Fibroblast of peridontal ligament (primary cell): ENCODE results near the gene AIFM3.

Source experiments
- DNase-seq: peaks from one replicate; pipeline ENCODE4 v3.0.0-alpha.2; 2010; ENCODE audit errors: extremely low read depth

Gene AIFM3

DNA sequence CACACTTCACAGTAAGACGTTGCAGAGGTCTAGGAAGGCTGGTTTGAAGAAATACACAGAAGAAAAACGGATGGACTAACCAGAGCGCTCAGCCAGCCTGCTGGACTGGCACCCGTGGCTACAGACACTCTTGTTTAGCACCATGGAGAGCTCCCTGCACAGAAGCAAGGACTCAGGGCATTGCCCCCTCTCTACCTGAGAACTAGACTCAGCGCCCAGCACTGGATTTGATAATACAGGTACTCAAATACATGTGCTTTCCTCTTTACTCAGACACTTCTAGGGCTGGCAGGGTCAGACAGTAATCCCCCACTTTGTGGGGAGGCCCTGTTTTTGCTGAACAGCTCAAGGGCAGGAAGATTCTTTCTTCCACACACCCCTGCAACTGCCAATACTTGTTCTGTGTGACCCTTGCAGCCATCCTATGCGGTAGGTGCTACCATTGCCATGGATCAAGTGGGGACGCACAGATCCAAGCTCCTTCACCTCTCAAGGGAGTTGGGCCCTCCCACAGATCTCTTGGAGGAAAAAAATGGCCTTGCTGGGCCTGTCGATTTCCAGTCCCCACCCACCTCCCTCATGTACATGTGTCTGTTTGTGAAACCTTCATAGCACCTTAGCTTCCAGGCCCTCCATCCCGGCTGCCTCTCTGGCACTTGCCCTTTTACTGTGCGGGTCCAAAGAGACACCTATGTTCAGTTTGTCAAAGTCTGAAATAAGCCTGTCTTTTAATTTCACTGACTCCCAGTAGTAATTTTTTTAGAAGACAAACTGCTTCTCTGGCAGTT lies 42.8 kb downstream of the AIFM3 start:
- peak; percentile 57 for DNase-seq

DNA sequence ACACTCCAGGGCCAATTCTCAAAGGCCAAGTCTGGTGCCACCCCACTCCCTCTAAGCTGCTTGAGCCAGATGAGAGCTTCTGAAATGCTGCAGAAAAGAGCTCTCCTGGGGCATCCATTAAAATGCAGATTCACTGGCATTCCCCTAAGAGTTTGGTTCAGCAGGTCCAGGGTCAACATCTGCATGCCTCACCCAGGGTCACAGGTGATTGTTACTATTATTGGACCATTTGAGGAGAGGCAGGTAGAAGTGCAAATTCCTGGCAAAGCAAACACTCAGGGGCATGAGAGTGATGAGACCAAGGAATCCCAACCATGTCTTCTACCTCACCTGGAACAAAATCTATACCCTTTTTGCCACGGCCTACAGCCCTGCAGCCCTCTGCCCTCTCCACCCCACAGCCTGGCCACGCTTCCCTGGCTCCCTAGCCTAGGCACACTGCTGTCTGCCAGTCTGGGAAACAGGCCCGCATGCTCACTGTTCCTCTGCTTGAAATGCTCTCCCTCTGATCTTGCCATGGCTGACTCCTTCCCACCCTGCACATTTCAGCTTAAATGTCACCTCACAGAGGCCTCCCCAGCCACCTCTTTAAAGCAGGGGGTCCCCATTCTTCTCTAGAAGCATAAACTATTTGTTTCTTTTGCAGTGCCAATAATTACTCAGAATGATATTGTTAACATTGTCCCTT lies 43.5 kb downstream of the AIFM3 start:
- DNase-seq = no peak

DNA sequence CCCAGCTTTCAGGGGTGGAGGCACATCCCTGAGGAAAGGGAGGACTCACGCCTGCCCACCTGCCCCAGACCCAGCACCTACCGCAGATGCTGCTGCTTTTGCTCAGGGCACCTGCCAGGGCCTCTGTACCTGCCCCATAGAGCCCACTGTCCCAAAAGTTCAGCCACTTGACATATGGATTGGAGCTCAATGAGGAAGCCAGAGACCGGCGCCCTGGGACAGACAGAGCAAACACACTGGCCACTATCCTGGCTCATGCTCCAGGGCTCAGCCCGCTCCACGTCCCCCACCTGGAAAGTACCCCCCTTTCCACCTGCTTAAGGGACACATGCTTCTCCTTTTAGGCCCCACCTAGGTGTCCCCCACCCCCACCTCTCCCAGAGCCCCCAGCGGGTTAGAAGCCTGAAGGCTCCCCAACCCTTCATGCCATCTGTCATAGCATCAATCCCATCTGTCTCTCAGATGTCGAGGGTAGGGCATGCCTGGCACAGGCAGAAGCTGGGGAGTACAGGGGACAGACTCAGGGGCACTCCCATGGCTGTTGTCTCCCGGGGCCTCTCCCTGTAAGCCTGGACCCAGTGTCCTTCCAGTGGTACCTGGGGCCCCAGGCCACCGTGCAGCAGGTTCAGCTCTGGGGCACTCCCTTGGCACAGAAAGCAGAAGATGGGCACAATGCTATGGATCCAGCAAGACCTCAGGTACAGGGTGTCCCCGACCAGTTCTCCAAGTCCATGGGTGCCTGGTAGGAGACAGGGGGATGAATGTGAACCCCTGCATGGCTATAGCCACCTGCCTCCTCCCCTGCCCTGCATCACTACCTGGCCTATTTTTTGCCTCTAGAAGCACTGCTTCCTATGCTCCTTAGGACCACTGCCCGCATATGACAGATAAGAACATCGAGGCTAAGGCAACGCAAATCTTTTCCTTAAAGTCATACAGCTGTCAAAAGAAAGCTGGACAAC lies 45.7 kb downstream of the AIFM3 start:
- DNase-seq = no peak

DNA sequence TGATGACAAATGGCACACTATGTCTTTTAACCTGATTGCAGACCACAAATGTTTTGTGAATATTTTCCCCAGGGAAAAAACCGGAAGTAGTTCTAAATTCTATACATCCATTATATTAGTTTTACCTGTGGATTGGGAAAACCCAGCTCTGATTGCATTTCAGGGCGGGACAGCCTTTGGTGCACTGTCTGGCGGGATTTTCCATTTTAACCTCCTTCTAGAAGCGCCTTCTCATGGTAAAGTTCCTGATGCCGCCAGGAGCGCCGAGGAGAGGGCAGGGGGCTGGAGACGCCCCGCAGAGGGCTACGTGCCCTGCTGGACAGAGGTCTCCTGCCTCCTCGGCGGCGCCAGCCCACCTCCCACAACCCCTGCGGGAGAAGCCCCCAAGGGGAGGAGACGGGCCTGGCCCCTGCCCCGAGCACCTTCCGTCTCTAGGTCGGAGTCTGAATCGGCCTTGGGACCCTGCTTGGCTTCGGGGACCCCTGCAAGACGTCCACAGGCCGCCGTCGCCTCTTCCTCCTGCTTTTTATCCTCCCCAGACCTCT lies 46.7 kb downstream of the AIFM3 start:
- no peak for DNase-seq

DNA sequence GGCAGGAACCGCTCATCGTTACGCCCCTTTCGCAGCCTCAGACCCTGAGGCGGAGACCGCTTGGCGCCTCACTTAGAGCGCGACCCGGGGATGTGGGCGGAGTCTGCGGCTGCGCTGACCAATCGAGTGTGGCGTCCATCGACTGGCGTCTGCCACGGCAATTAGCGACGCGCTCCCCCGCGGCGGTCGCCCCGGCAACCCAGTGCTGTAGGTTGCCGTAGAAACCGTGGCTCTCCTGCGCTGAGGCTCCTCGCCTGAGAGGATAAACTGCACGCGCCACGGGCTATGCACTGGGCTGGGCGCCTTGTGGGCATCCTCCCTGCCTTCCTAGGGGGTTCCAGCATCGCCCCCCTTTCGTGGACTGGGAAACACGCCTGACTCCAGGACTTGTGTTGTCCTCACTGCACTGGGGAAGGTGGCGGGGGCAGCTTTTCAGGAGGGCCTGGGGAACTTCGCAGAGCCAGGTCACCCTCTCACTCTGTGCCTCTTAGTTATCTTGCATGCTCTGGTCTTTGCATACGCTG lies 47.2 kb downstream of the AIFM3 start:
- peak; percentile 83 for DNase-seq

DNA sequence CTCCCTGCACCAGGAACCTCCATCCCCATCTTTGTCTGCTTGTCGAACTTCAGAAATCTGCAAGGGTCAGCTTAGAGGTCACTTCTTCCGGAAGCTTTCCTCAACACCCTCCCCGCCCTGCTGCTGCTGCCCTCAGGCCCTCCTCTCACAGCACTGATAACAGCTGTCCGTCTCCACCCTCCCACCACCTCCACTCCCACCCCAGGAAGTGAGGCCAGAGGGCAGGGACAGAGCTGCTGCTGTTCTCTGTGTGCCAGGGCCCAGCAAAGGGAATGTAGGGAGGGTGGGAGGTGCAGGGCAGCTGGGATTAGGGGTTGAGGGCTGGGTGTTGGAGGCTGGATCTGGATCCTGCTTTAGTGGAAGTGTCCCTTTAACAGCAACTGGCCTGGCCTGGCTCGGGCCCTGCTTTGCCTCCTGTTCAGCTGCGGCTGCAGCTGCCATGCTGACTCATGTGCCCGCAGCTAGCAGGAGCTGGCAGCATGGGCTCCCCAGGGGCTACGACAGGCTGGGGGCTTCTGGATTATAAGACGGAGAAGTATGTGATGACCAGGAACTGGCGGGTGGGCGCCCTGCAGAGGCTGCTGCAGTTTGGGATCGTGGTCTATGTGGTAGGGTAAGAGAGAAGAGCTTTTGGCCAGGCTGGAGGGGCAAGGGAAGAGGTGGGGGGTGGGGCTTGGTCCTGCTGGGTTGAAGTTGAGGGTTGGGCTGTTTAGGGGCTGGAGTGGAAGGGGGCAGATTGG lies 47.8 kb downstream of the AIFM3 start, which contains the start of gene P2RX6:
TSS of gene P2RX6 (plus strand) at position 440 of the 740 bp plus-strand sequence. CDS start at position 450, 10 bp downstream.
- peak; percentile 53 for DNase-seq

DNA sequence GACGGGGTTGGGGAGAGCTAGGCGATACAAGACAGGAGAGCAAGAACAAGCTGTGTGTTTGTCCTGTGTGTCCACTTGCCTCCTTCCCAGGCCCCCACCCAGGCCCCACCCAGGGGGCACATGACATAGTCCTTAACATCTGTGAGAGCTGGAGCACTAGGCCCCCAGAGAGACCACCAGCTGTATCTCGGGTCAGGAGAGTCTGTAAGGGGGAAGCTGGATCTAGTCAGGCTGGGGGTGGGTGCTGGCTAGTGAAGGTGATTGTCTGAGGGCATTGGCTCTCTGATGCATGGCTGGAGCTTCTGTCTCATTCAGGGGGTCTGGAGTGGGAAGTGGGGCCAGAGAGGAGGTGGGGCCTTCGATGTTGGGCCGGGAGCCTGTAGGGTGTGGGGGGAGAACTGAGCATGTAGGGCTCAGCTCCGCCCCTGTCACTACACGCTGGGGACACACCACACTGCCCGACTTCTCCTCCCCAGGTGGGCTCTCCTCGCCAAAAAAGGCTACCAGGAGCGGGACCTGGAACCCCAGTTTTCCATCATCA lies 48.5 kb downstream of the AIFM3 start:
- DNase-seq = no peak

DNA sequence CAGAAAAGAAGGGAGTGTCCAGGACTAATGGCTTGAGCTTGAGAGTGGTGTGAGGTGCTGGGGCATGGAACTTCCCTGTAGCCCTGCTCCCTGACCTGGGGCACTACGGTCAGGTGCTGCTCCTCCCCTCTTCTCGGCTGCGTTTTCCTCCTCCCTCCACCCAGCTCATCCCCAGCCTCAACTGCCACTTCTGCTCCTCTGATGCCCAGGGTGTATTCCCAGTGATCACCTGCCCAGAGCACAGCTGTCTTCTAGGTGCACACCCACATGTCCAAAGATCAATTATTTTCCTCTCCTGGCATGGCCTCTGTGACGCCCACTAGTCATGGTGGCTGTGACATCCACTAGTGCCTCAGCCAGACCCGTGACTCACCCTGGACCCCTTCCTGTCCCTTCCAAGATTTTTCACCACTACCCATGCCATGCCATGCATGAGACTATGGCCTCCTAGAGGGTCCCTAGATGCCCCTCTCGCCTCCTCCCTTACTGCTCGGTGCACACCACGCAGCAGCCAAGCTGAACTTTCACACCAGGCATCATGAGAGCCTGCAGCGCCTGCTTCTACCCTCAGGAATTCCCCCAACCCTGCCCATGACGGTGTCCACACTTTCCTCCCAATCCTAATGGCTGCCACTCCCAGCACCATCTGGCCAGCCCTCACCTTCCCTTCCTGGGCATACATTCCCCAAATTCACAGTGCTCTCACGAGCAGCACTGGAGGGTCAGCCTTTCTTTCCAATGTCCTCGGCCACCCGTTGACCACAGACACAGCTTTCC lies 49.8 kb downstream of the AIFM3 start:
- no peak for DNase-seq

DNA sequence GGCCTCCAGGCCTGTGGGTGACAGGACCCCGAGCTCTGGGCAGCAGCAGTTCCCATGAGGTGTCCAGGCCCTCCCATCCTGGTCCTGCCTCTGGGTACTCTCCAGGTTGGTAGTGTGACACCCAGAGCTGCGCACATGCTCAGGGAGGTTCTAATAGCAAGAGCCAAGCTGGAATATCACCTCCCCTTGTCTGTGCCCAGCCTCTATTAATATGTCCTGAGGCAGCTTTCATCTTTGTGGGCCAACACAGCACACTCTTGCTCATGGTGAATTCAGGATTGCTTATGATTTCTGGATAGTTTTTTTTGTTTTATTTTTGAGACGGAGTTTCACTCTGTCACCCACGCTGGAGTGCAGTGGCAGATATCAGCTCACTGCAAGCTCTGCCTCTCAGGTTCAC lies 51.3 kb downstream of the AIFM3 start:
- no peak for DNase-seq

DNA sequence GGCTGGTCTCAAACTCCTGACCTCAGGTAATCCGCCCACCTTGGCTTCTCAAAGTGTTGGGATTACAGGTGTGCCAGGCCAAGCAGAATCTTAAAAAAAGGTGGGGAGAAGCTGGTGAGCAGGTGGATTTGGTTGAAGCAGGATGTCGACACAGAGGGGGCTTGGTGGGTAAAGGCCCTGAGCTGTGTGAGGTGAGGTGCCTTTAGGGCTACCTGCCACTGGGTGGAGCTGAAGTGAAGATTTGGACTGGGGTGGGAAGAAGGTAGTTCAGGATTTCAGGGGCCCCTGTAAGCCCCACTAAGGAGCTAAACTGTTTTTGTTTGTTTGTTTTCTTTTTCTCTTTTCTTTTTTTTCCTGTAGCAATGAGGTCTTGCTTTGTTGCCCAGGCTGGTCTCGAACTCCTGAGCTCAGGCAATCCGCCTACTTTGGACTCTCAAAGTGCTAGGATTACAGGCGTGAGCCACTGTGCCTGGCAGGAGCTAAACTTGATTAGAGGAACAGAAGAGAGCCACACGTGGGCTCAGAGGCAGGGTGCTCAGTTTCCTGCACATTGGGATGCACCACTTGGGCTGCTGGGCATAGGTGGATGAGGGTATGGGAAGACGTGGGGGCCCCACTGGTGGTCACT lies 53.9 kb downstream of the AIFM3 start:
- no peak for DNase-seq

DNA sequence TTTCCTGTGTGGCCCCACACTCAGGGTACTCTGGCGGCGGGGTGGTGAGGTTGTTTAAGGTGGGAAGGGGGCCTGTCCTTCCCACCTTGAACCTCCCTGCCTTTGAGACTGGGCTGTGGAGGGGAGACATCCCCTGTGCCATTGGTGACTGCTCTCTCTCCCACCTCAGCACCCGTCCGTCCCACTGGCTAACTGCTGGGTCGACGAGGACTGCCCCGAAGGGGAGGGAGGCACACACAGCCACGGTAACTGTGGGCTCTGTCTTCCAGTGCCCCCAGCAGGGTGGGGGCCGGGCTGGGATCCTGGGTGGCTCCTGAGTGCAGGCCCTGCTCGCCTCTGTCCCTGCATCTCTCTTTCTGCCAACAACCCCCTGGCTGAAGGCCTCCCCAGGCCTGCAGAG lies 55.5 kb downstream of the AIFM3 start:
- DNase-seq = no peak

DNA sequence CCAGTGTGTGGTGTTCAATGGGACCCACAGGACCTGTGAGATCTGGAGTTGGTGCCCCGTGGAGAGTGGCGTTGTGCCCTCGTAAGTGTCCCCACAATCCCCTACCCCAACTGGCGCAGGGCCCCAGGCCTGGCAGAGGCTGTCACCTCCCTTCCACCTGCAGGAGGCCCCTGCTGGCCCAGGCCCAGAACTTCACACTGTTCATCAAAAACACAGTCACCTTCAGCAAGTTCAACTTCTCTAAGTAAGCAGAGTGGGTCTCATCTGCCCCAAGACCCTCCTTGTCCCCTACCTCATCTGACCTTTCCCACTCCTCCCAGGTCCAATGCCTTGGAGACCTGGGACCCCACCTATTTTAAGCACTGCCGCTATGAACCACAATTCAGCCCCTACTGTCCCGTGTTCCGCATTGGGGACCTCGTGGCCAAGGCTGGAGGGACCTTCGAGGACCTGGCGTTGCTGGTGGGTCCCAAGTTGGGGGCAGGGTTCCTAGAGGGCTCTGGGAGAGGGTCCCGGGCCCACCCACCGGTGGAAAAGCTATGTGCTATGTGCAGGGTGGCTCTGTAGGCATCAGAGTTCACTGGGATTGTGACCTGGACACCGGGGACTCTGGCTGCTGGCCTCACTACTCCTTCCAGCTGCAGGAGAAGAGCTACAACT lies 56.0 kb downstream of the AIFM3 start:
- no peak for DNase-seq

DNA sequence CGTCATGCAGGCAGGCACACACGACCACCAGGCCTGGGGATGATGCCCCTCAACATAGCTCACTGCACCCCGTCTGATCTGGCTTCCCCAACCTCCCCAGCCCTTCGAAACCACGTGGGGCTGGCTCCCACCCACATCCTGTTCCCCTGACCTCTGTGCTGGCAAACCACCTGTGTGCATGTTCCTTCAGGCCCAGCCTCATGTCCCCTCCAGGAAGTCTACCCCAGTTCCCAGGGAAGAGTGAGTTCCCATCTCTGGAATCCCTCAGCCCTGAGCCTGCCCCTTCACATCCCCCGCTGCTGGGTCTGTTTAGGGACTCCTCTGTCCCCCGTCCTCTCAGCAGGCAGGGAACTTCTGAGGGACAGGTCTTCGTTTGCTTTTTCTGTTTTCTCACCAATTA lies 58.2 kb downstream of the AIFM3 start:
- no peak for DNase-seq

DNA sequence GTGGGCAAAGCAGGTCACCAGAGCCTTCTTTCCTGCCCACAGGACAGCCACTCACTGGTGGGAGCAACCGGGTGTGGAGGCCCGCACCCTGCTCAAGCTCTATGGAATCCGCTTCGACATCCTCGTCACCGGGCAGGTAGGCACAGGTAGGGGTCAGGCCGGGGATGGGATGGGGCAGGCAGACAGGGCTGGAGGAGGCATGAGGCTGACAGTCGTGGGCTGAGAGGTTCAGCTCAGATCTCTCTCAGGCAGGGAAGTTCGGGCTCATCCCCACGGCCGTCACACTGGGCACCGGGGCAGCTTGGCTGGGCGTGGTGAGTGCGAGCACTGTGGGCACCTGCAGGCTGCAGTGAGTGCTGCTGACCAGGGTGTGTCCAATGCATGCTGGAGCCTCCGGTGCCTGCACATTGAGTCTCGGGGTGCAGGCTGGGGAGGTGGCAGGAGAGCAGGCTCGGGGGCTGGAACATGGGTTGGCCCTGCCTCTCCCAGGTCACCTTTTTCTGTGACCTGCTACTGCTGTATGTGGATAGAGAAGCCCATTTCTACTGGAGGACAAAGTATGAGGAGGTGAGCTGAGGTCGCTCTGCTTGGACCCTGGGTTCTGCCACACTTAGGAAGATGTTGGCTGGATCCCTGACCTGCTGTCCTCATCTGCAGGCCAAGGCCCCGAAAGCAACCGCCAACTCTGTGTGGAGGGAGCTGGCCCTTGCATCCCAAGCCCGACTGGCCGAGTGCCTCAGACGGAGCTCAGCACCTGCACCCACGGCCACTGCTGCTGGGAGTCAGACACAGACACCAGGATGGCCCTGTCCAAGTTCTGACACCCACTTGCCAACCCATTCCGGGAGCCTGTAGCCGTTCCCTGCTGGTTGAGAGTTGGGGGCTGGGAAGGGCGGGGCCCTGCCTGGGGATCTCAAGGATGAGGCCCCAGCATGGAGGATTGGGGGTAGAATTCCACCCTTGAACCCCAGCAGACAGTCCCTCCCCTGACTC lies 59.0 kb downstream of the AIFM3 start:
- DNase-seq = no peak

DNA sequence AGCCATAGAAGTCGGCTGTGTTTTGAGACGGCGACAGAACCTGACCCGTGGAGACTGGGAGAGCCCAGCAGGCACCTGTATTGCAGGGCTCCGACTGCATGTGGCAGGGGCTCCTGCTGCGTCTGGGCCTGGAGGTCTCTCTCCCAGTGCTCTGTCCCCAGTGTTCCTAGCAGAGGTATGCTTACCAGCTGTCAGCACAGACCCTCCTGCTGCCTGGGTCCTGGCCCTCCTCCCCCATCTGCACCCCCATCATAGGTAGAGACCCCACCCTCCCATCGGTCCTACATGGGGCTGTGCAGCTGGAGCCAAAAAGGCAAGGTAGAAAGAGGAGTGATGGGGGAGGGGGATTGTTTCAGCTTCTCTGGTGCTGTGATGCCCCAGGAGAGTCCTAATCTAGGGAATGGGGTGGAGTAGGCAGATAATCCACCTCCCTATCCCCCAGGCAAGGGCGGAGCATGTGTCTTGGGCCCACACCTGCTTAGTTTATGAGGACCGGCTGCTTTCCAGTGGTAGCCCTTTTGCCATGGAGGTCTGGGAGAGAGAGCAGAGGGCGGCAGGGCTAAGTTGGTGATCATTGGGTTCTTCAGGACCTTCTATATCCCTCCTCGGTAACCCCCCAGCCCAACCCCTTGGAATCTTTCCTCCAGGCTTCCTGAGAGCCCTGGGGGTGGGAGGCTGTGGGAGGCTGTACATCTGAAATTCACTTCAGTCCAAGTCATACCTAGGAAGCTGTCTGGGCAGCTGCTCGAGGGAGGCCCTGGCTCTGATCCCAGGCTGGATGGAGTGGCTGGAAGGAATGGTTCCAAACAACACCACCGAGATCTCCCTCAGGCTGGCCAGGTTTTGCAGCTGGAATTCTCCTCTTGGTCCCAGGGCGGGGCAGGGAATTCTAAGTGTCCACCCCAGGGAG lies 60.0 kb downstream of the AIFM3 start:
- peak; percentile 61 for DNase-seq
